SK-N-SH treated with all-trans-retinoic acid at 6 μM for 48 hours (cell line): ENCODE measurements around the gene USHBP1.

ENCODE experiments used
- ATAC-seq: fragments of 200-7000 bp; cut with Tn5 transposase; 3 replicates; pipeline ENCODE4 v1.9.1; 2020; ENCODE audit warnings: mild to moderate bottlenecking, moderate library complexity
- ARNTL ChIP-seq: fragments of 450-650 bp; formaldehyde crosslinking; IDR thresholded peaks from 2 replicates; pipeline ENCODE4 v1.5.0; 2020; ENCODE audit warnings: low read depth, mild to moderate bottlenecking, moderate library complexity, borderline replicate concordance
- BACH2 ChIP-seq: fragments of 250-450 bp; sonication (Bioruptor Pico); IDR thresholded peaks from 2 replicates; pipeline ENCODE4 v1.9.0; 2021; ENCODE audit warnings: mild to moderate bottlenecking, borderline replicate concordance
- CREB5 ChIP-seq: fragments of 250-450 bp; sonication (Bioruptor Pico); IDR thresholded peaks from 2 replicates; pipeline ENCODE4 v1.5.1; 2020; ENCODE audit warnings: low read depth, mild to moderate bottlenecking, moderate library complexity
- CSDC2 ChIP-seq: fragments of 250-450 bp; sonication (Bioruptor Pico); IDR thresholded peaks from 2 replicates; pipeline ENCODE4 v1.5.0; 2020; ENCODE audit warnings: mild to moderate bottlenecking, moderate library complexity
- GLIS3 ChIP-seq: fragments of 250-450 bp; sonication (Bioruptor Pico); IDR thresholded peaks from 2 replicates; pipeline ENCODE4 v1.5.0; 2020; ENCODE audit warnings: mild to moderate bottlenecking, moderate library complexity
- ISL1 ChIP-seq: fragments of 250-450 bp; sonication (Bioruptor Pico); IDR thresholded peaks from 2 replicates; pipeline ENCODE4 v2.1.2; 2022; ENCODE audit warnings: mild to moderate bottlenecking, moderate library complexity
- OSR1 ChIP-seq: fragments of 250-450 bp; sonication (Bioruptor Pico); IDR thresholded peaks from 2 replicates; pipeline ENCODE4 v1.8.0; 2022; ENCODE audit warnings: moderate library complexity, mild to moderate bottlenecking, inconsistent platforms
- PATZ1 ChIP-seq: fragments of 250-450 bp; sonication (Bioruptor Pico); IDR thresholded peaks from 2 replicates; pipeline ENCODE4 v1.8.0; 2020; ENCODE audit warnings: mild to moderate bottlenecking, moderate library complexity, borderline replicate concordance
- POU6F1 ChIP-seq: fragments of 250-450 bp; sonication (Bioruptor Pico); IDR thresholded peaks from 2 replicates; pipeline ENCODE4 v1.8.0; 2021; ENCODE audit warnings: low read depth, mild to moderate bottlenecking, moderate library complexity, borderline replicate concordance
- PPARA ChIP-seq: fragments of 250-450 bp; sonication (Bioruptor Pico); IDR thresholded peaks from 2 replicates; pipeline ENCODE4 v1.5.0; 2020; ENCODE audit warnings: mild to moderate bottlenecking, borderline replicate concordance
- TOX ChIP-seq: fragments of 250-450 bp; sonication (Bioruptor Pico); IDR thresholded peaks from 2 replicates; pipeline ENCODE4 v1.8.0; 2021; ENCODE audit warnings: mild to moderate bottlenecking, moderate library complexity, borderline replicate concordance
- ZC3H10 ChIP-seq: fragments of 250-450 bp; sonication (Bioruptor Pico); IDR thresholded peaks from 2 replicates; pipeline ENCODE4 v1.5.1; 2021; ENCODE audit warnings: mild to moderate bottlenecking, moderate library complexity
- ZFP3 ChIP-seq: fragments of 250-450 bp; sonication (Bioruptor Pico); IDR thresholded peaks from 2 replicates; pipeline ENCODE4 v1.5.0; 2020; ENCODE audit warnings: mild to moderate bottlenecking, moderate library complexity
- ZFP30 ChIP-seq: fragments of 450-650 bp; formaldehyde crosslinking; IDR thresholded peaks from 2 replicates; pipeline ENCODE4 v1.5.0; 2022; ENCODE audit warnings: mild to moderate bottlenecking, moderate library complexity
- ZNF565 ChIP-seq: fragments of 450-650 bp; formaldehyde crosslinking; conservative IDR thresholded peaks from 2 replicates; pipeline ENCODE4 v1.5.0; 2020; ENCODE audit warnings: low read depth, mild to moderate bottlenecking, moderate library complexity
- ZNF8 ChIP-seq: fragments of 450-650 bp; formaldehyde crosslinking; IDR thresholded peaks from 2 replicates; pipeline ENCODE4 v1.5.0; 2020; ENCODE audit warnings: mild to moderate bottlenecking, moderate library complexity

USHBP1 gene

GRCh38 chr19:17211547-17212446, 52.7 kb downstream of the USHBP1 start (continued):
- no peak for TF ChIP-seq CREB5

- ATAC-seq = no peak
- TF ChIP-seq ZC3H10 (CRISPR knock-in tag) = no peak
Measured at GRCh38 chr19:17210296-17210695, 54.2 kb downstream of the USHBP1 start.

- peak; percentile 53 for ATAC-seq
- TF ChIP-seq ZFP3 (CRISPR knock-in tag) = no peak
- TF ChIP-seq ZNF565 (CRISPR knock-in tag) = no peak
- no peak for TF ChIP-seq PPARA (CRISPR knock-in tag)
- TF ChIP-seq POU6F1 = no peak
- TF ChIP-seq ARNTL (CRISPR knock-in tag) = no peak
- TF ChIP-seq CREB5 = no peak
- TF ChIP-seq BACH2 = no peak
- TF ChIP-seq ZC3H10 (CRISPR knock-in tag) = no peak
- TF ChIP-seq ZNF8 (CRISPR knock-in tag) = no peak
- TF ChIP-seq GLIS3 = no peak
- TF ChIP-seq PATZ1 = no peak
Measured at GRCh38 chr19:17209126-17210036, 55.2 kb downstream of the USHBP1 start.

GRCh38 chr19:17206736-17207581, 57.6 kb downstream of the USHBP1 start:
- no peak for ATAC-seq
- no peak for TF ChIP-seq ZNF565 (CRISPR knock-in tag)
- TF ChIP-seq PATZ1 = no peak
- TF ChIP-seq ISL1 (CRISPR knock-in tag) = no peak
- no peak for TF ChIP-seq OSR1 (CRISPR knock-in tag)
- TF ChIP-seq TOX = no peak
- TF ChIP-seq BACH2 = no peak
- TF ChIP-seq ZFP30 (CRISPR knock-in tag) = no peak
- TF ChIP-seq CSDC2 (CRISPR knock-in tag) = no peak
